ENCODE data around the gene ENTREP1.
"Not testable (repeated sequence)": the region's sequence is repeated elsewhere in the genome, so short reads cannot be mapped to it uniquely, and the experiment has no call there.

The ENTREP1 gene

GRCh38 chr9:69293156-69293555, 31.9 kb upstream of the ENTREP1 start:
- TF ChIP-seq, protein P1, sequence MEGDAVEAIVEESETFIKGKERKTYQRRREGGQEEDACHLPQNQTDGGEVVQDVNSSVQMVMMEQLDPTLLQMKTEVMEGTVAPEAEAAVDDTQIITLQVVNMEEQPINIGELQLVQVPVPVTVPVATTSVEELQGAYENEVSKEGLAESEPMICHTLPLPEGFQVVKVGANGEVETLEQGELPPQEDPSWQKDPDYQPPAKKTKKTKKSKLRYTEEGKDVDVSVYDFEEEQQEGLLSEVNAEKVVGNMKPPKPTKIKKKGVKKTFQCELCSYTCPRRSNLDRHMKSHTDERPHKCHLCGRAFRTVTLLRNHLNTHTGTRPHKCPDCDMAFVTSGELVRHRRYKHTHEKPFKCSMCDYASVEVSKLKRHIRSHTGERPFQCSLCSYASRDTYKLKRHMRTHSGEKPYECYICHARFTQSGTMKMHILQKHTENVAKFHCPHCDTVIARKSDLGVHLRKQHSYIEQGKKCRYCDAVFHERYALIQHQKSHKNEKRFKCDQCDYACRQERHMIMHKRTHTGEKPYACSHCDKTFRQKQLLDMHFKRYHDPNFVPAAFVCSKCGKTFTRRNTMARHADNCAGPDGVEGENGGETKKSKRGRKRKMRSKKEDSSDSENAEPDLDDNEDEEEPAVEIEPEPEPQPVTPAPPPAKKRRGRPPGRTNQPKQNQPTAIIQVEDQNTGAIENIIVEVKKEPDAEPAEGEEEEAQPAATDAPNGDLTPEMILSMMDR (IDR thresholded peaks at IDR 0.05; ENCODE audit: control extremely low read depth, extremely low read depth, low read depth, missing control alignments), result no peak
- POLR2A ChIA-PET, result no interaction called here
- CTCF ChIA-PET, result no interaction called here
- no peak for DNase-seq (ENCODE audit: extremely low spot score)

- CTCF ChIA-PET, result no interaction called here
- TF ChIP-seq, protein P1 (IDR thresholded peaks at IDR 0.05; ENCODE audit: control extremely low read depth, extremely low read depth, low read depth, missing control alignments), result no peak
- DNase-seq (ENCODE audit: extremely low spot score), result no peak
- POLR2A ChIA-PET, result no interaction called here
Observed at GRCh38 chr9:69295872-69296552, 29.0 kb upstream of the ENTREP1 start.

GRCh38 chr9:69297300-69297980, 27.6 kb upstream of the ENTREP1 start:
- TF ChIP-seq, protein P1 (IDR thresholded peaks at IDR 0.05; ENCODE audit: control extremely low read depth, extremely low read depth, low read depth, missing control alignments), result no peak
- DNase-seq (ENCODE audit: extremely low spot score), result no peak
- POLR2A ChIA-PET, result no interaction called here
- CTCF ChIA-PET, result no interaction called here

DNA sequence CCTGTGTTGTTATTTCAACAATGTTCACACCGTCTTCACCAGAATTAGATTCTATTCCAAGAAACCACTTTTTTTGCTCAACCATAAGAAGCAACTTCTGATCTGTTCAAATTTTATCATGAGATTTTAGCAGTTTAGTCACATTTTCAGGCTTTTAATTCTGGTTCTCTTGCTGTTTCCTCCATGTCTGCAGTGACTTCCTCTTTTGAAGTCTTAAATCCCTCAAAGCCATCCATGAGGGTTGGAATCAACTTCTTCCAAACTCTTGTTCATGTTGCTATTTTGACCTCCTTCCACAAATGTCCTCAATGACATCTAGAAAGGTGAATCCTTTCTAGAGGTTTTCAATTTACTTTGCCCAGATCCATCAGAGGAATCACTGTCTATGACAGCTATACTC, 25.7 kb upstream of the ENTREP1 start:
- DNase-seq (ENCODE audit: extremely low spot score), result no peak
- TF ChIP-seq, protein P1 (IDR thresholded peaks at IDR 0.05; ENCODE audit: control extremely low read depth, extremely low read depth, low read depth, missing control alignments), result no peak
- ChIA-PET POLR2A (no interaction called here), CTCF (interaction anchor here (1.5 kb wide), 1 partner anchor 56 kb away, joined by 3 read pairs; no protein-coding TSS in a partner anchor)

- DNase-seq (ENCODE audit: extremely low spot score), result no peak
- CTCF ChIA-PET, result interaction anchor here (1.5 kb wide), 1 partner anchor 57 kb away, joined by 3 read pairs; no protein-coding TSS in a partner anchor
Observed at GRCh38 chr9:69299826-69300225, 25.2 kb upstream of the ENTREP1 start.

GRCh38 chr9:69303331-69303730, 21.7 kb upstream of the ENTREP1 start:
- CTCF ChIA-PET, result no interaction called here
- TF ChIP-seq, protein P1 (IDR thresholded peaks at IDR 0.05; ENCODE audit: control extremely low read depth, extremely low read depth, low read depth, missing control alignments), result no peak
- POLR2A ChIA-PET, result no interaction called here
- DNase-seq (ENCODE audit: extremely low spot score), result no peak

More at GRCh38 chr9:69299826-69300225, 25.2 kb upstream of the ENTREP1 start:
- POLR2A ChIA-PET, result no interaction called here
- TF ChIP-seq, protein P1 (IDR thresholded peaks at IDR 0.05; ENCODE audit: control extremely low read depth, extremely low read depth, low read depth, missing control alignments), result no peak

DNA sequence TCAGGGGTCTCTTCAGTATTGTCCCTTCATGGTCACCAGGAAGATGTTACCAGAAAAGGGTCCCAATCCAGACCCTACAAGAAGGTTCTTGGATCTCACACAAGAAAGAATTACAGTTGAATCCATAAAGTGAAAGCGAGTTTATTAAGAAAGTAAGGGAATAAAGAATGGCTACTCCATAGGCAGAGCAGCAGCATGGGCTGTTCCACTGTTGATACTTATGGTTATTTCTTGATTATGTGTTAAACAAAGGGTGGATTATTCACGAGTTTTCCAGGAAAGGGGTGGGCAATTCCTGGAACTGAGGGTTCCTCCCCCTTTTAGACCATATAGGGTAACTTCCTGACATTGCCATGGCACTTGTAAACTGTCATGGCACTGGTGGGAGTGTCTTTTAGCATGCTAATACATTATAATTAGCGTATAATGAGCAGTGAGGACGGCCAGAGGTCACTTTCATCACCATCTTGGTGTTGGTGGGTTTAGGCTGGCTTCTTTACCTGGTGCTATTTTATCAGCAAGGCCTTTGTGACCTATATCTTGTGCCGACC, 18.0 kb upstream of the ENTREP1 start:
- CTCF ChIA-PET, POLR2A ChIA-PET: not testable (repeated sequence)

More for the DNA sequence above, 18.0 kb upstream of the ENTREP1 start:
- not testable (repeated sequence) for DNase-seq (ENCODE audit: extremely low spot score)

Data from GM10248 (cell line).